Stimulated activated CD8-positive, alpha-beta memory T cell treated with anti-CD3 and anti-CD28 coated beads, Interleukin-4, amount 100 ng/mL, for 4 hours (primary cell): ENCODE results near the gene TIMP2.
"Not testable (repeated sequence)": the region's sequence is repeated elsewhere in the genome, so short reads cannot be mapped to it uniquely, and the experiment has no call there.

ENCODE experiments used
- DNase-seq, 2 donors: peaks; one replicate each; pipeline ENCODE4 v3.0.0-alpha.2; 2020; ENCODE audit warnings: low read depth in 2 of 2, low spot score in 1 of 2

Gene TIMP2, protein sequence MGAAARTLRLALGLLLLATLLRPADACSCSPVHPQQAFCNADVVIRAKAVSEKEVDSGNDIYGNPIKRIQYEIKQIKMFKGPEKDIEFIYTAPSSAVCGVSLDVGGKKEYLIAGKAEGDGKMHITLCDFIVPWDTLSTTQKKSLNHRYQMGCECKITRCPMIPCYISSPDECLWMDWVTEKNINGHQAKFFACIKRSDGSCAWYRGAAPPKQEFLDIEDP

GRCh38 chr17:78925234-78925633 lies at the start of gene TIMP2:
TIMP2 (minus strand) TSS chr17:78925387; CDS start chr17:78925088, 299 bp downstream.
- DNase-seq = peak; percentile 12 to 34

GRCh38 chr17:78973792-78974520 lies 48.8 kb upstream of the TIMP2 start:
- no peak for DNase-seq

DNA sequence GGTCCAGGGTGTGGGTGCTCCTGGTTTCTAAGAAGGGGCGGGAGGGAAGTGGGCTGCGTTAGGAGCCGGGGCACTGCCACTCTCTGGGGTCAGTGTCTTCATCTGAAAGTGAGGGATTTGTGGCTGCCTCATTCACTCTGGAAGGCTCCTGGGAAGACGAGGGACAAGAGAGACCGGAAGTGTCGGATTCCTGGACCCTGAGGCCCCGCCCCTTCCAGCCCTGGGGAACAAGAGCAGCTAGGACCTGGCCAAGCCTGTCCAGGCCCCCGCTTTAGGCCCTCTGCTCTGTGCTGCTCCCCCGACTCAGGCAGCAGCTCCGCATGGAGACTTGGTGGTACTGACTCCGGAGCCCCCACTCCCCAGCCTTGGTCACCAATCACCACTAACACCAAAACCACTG lies 48.0 kb upstream of the TIMP2 start:
- DNase-seq = no peak

GRCh38 chr17:78972507-78973105 lies 47.4 kb upstream of the TIMP2 start:
- no peak for DNase-seq

GRCh38 chr17:78971756-78972506 lies 46.7 kb upstream of the TIMP2 start:
- no peak for DNase-seq

DNA sequence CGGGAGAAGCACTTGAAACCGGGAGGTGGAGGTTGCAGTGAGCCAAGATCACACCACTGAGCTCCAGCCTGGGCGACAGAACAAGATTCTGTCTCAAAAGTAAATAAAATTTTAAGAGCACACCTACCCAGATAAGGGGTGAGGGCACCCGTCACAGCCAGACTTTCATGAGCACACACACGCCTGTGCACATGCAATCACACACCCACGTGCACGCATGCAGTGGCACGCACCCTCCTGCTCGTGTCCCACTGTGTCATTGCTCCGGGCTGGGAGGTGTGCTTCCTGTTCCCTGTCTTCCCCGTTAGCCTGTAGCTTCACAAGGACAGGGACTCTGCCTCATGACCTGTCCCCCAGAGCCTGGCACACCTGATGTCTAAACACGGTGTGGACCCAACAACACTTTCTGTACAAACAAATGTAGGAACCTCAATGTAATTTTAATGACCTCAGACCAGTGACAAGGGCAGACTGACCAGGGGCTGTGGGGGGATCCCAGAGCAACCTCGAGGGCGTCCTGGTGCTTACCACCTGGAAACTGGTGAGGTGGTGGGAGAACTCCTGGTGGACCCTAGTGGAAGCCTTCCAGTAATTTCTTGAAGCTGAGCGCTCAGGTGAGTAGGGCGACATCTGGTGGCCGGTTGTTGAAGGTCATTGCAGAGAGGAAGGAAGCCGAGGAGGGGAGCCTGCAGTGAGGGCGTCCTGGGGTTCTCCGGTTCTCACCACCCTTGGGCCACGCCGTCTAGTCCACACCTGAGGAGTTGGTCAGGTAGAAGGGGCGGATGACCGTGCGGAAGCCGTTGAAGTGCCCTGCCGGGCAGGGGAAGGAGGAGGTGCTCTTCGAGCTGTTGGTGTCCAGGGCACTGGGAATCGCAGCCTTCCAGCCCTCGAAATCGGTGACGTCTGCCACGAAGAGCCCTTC lies 45.9 kb upstream of the TIMP2 start:
- peak; percentile 47 to 70 for DNase-seq

DNA sequence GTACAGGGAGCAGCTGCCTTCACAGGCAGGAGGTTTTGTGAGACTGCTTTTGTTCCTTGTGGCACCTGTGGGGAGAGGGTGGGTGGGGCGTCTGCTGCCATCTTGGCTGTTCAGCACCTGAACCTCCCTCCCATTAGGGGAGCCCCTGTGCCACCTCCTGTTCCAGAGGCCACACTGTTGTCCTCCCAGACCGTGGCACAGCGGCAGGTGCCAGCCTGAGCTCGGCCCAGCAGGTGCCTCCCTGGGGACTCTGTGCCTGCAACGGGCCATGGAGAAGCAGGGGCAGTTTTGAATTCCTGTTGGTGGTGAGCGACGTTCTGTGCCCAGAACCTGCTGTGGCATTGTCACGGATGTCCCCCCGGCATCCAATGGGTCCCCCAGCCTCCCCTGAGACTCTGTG lies 44.7 kb upstream of the TIMP2 start:
- no peak for DNase-seq

GRCh38 chr17:78967782-78968362 lies 42.7 kb upstream of the TIMP2 start:
- DNase-seq = no peak

DNA sequence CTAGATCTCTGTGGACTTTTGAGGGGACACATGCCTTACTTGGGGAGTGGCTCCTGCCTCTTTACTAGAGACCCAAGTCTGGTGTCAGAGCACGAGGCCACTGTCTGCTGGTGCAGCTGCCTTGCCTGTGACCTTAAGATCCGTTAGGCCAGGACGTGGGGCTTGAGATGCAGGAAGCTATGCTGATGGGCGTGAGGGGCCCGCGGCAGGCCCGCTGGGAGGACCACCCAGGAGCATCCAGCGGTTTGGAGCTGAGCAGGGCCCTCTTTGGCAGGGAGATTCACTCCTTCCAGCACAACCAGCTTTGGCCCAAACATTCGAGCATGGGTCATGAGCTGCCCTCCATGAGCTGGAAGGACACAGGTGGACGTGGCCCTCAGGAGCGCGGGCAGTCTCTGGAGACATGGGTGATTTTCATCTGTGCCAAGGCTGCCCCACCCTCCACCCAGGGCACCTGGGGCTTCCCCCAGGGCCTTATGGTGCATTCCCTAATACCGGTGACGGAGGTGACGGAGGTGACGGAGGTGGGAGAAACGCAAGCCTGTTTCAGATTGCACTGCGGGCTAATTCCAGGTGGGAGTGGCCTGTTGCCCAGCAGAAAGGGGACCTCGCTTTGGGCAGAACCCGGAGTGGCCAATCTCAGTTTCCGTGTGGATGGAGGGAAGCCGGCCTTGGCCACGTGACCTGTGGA lies 41.9 kb upstream of the TIMP2 start:
- no peak for DNase-seq

- no peak for DNase-seq
Measured at GRCh38 chr17:78966123-78966813, 41.1 kb upstream of the TIMP2 start.

GRCh38 chr17:78965491-78965924 lies 40.3 kb upstream of the TIMP2 start:
- no peak for DNase-seq

- DNase-seq = no peak
Measured at GRCh38 chr17:78963378-78963777, 38.2 kb upstream of the TIMP2 start.

DNA sequence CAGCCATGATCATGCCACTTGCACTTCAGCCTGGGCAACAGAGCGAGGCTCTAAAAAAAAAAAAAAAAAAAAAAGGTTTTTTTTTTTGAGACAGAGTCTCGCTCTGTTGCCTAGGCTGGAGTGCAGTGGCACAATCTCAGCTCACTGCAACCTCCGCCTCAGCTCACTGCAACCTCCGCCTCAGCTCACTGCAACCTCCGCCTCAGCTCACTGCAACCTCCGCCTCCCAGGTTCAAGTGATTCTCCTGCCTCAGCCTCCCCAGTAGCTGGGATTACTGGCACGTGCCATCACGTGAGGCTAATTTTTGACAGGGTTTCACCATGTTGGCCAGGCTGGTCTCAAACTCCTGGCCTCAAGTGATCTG lies 37.8 kb upstream of the TIMP2 start:
- not testable (repeated sequence) for DNase-seq

GRCh38 chr17:78962345-78962983 lies 37.3 kb upstream of the TIMP2 start:
- no peak for DNase-seq

DNA sequence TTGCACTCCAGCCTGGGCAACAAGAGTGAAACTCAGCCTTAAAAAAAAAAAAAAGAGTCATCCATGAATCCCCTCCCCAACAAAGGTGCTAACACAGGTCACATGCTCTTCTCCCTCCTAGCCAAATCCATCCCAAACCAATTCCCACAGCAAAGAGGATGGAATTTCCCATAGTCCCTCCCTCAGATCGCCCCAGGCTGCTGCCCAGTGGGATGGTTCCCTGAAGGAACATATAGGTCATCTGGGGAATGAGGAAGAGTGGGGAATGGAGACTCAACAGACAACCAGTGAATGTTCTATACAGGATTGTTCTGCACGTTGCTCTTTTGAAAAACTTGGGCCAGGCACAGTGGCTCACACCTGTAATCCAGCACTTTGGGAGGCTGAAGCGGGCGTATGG lies 36.4 kb upstream of the TIMP2 start:
- no peak for DNase-seq

DNA sequence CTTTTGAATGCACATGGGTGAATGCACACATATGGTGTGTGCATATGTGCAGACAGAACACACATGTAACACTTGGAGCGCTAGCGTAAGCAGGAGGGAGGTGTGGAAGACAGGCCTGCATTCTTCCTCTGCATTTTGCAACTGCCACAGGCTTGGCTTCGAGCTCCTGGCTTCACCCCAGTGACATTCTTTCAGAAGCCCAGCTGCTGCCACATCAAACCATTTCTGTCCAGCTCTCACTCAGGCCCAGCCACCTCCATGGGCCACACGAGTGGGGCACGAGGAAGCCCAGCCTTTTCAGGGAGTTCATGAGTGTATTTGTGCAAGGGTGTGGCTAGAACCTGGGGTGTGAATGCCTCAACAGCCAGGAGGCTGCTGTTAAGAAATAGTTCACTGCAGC lies 35.7 kb upstream of the TIMP2 start:
- no peak for DNase-seq

GRCh38 chr17:78959803-78960202 lies 34.6 kb upstream of the TIMP2 start:
- DNase-seq = no peak

DNA sequence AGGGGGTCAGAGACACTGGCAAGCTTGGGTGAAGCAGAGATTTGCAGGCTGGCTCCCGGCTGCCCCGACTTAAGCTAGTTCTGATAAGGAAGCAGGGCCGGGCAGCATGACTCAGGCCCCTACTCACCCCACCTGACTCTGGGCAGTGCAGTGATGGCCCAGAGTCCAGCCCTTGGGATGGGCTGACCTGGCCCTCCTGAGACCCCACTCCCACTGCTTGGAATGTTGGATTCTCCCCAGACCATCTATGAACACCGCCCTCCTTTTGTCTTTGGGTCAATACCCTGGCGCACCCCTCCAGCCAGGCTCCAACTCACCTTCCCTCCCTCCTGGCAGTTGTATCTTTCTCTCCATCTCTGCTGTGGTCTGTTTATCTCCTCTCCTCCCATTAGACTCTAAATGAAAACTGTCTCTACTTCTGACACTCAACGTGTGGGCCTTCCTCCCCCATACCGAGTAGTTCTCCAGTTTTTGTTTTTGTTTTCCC lies 33.5 kb upstream of the TIMP2 start:
- DNase-seq = no peak

DNA sequence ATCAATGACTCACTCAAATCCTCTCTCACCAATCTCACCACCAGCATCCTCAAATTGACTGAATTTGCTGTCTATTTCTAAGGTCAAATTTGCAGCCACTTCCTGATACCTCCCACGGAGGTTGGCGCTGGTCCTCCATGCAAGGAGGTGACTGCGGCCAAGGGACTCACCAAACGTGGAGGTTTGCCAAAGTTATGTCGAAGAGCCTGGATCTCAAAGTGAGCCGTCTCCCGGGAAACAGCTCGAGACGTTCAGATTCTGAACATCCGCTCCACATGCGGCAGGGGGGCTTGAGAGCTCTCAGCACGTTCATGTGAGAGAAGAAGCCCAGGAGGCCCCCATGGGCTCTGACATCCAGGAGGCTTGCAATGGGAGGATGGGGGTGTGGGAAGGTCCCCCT lies 31.9 kb upstream of the TIMP2 start:
- no peak for DNase-seq
